Uterus (tissue), 2 donors: ENCODE data around the gene CHP2.

ENCODE experiments used
- POLR2A ChIP-seq, 2 donors: fragments of 450-650 bp; IDR thresholded peaks; one replicate each; pipeline ENCODE4 v1.6.1; 2016; ENCODE audit warnings: antibody characterized with exemption in 2 of 2, mild to moderate bottlenecking in 1 of 2, moderate library complexity in 1 of 2
- TF ChIP-seq, protein P1 (sequence below), 4 experiments: fragments of 200-600 bp in 2 of 4; fragments of 450-650 bp in 2 of 4; sonication (generic) in 2 of 4; IDR thresholded peaks; one replicate each; pipeline ENCODE4 v1.5.1; 2016 to 2019; ENCODE audit warnings: antibody characterized with exemption in 4 of 4, mild to moderate bottlenecking in 2 of 4, moderate library complexity in 1 of 4

DNA sequence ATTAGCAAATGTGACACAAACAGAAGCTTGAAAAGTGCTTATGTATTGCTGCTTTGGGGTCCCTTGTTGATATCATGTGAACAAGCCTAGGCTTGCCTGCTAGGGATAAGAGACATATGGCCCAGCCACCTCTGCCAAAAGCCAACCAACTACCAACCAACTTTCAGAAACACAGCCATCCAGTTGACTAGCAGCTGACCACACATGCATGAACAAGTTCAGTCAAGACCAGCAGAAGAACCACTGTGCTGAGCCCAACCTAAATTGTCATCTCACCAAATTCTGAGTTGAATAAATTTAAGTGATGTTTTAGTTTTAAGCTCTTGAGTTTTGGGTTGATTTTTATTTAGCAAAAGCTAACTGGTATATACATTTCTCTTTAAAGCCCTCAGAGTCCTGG is 45.3 kb upstream of the CHP2 start:
- TF ChIP-seq, protein P1, sequence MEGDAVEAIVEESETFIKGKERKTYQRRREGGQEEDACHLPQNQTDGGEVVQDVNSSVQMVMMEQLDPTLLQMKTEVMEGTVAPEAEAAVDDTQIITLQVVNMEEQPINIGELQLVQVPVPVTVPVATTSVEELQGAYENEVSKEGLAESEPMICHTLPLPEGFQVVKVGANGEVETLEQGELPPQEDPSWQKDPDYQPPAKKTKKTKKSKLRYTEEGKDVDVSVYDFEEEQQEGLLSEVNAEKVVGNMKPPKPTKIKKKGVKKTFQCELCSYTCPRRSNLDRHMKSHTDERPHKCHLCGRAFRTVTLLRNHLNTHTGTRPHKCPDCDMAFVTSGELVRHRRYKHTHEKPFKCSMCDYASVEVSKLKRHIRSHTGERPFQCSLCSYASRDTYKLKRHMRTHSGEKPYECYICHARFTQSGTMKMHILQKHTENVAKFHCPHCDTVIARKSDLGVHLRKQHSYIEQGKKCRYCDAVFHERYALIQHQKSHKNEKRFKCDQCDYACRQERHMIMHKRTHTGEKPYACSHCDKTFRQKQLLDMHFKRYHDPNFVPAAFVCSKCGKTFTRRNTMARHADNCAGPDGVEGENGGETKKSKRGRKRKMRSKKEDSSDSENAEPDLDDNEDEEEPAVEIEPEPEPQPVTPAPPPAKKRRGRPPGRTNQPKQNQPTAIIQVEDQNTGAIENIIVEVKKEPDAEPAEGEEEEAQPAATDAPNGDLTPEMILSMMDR (IDR thresholded peaks at IDR 0.05), result no peak
- TF ChIP-seq POLR2A (IDR thresholded peaks at IDR 0.05), result no peak
